GM21723 (cell line): Measurements from ENCODE around the gene SLC8B1.
"Not testable (repeated sequence)": the region's sequence is repeated elsewhere in the genome, so short reads cannot be mapped to it uniquely, and the experiment has no call there.

Experiments
- ATAC-seq: cut with Tn5 transposase; IDR thresholded peaks from one replicate; pipeline ENCODE4 v1.9.1; 2021; ENCODE audit warnings: mild to moderate bottlenecking, moderate library complexity; ENCODE audit not compliant: unreplicated experiment

SLC8B1 gene

DNA sequence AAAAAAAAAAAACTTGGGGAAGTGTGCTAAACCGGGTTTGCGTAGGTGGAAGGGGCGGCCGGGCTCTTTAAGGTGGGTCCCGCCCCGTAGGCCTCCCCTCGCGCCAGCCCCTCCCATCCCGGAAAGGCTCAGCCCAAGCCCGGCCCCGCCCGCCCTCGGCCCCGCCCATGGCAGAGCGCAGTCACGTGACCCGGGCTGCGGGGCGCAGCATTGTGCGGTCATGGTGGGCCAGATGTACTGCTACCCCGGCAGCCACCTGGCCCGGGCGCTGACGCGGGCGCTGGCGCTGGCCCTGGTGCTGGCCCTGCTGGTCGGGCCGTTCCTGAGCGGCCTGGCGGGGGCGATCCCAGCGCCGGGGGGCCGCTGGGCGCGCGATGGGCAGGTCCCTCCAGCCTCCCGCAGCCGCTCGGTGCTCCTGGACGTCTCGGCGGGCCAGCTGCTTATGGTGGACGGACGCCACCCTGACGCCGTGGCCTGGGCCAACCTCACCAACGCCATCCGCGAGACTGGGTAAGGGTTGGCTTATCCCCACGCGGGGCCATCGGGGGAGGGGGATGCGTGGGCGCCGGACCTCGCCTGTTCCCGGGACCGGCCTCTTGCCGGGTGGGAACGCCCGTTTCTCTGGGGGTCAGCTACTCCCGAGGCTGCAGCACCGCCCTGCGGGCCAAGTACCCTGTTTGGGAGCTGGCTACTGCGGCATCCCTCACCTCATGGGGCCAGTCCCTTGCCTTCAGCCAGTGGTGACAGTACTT lies 23.6 kb upstream of the SLC8B1 start, which contains the start of gene PLBD2:
TSS of gene PLBD2 (plus strand) at position 207 of the 752 bp plus-strand sequence. CDS start at position 221, 14 bp downstream.
- ATAC-seq = peak; percentile 93

DNA sequence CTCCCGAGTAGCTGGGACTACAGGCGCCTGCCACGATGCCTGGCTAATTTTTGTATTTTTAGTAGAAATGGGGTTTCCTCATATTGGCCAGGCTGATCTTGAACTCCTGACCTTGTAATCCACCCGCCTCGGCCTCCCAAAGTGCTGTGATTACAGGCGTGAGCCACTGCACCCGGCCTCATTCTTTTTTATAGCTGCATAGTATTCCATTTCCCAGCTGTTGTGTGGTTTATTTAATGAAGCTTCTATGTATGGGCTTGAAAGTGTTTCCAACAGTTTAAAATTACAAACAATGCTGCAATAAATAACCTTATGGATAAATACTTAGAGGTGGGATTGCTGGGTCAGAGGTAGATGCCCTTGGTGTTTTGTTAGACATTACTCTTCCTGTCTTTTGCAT lies 19.3 kb upstream of the SLC8B1 start:
- ATAC-seq = not testable (repeated sequence)

DNA sequence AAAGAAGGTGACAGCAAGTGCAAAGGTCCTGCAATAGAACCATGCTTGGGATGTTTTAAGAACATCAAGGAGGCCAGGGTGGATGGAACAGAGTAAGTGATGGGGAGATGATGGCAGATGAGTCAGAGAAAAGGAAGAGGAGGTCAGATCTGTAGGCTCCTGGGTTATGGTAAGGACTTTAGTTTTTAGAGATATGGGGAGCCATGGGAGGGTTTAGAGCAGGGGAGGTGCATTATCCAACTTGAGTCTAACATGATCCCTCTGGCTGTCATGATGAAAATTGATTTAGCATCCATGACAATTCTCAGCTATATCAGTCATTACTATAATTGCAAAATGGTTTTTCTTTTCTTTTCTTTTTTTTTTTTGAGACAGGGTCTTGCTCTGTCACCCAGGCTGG lies 16.2 kb upstream of the SLC8B1 start:
- no peak for ATAC-seq

DNA sequence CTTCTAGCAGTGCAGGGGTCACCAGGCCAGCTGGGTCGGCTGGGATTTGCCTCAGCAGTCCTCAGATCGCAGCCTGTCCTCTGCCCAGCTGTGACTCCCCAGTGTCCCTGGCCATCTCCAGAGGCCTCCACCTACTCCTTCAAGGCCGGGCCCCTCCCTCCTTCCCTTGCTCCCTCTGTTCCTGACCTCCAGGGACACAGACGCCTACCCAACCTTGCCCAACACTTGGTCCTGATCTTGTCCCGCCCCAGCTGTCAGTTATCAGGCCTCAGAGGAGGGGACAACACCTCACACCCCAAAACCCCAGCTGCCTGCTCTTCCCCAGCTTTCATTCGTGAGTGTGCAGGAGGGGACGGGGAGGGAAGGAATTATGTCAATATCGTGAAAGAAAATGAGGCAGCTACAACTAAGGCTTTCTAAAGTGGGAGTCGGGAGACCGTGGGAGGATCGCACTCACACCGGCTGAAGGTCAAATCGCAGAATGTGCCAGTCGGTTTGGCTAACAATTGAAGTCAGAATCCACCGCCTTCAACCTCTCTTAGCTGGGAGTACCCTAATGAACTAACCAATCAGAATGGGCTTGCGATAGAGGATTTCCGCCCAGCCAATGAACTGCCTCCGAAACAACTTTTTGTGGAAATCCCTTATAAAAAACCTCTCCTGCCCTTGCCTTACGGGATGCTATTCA lies 14.1 kb upstream of the SLC8B1 start:
- ATAC-seq = no peak

DNA sequence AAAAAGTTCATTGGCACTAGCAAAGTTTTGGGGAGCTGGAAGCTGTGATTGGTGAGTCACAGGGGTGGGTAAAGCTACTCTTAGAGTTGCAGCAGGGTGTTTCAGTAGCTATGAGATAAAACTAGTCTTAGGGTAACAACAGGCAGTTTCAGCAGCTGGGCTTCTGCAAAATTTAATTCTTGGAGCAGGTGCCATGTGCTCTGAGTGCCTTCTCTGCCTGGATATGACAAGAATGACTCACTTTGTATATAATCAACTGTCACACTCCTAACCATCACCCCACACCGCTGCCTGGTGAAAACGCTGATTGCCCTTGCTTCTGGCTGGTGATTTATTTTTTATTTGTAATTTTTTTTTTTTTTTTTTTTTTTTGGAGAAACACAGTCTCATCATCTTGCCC lies 13.0 kb upstream of the SLC8B1 start:
- no peak for ATAC-seq

DNA sequence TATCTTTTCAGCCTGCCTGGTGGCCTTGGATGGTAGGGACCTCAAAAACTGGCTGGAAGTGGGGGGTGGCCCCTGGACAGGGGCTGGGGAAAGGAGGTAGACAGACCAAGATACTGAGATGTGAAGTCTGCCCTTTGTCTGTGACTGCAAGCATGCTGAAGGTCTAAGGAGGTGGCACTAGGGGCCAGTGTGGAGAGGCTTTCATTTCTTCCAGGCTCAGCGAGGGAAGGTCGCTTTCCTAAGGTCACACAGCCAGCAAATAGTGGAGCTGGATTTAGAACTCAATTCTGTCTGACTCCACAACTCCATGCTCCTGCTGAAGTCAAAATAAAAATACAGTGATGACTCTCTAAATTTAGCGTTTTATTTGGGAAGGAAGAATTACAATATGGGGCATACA lies 12.2 kb upstream of the SLC8B1 start:
- ATAC-seq = no peak

DNA sequence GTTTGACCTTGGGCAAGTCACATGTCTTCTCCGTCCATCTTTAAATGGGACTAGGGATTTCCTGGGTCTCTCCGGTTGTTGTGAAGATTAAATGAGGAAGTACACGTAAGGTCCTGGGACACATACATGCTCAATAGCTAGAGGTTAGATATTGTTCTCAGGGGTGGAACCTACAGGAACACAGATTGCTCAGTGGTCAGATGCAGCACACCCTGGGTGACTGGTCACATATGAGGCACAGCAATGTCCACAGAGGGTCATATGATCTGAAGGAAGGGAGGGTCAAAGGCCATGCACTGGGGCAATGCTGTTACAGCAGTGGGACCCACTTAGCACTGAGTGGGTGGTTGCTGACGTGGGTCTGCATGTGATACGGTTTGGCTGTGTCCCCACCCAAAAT lies 11.4 kb upstream of the SLC8B1 start:
- no peak for ATAC-seq

DNA sequence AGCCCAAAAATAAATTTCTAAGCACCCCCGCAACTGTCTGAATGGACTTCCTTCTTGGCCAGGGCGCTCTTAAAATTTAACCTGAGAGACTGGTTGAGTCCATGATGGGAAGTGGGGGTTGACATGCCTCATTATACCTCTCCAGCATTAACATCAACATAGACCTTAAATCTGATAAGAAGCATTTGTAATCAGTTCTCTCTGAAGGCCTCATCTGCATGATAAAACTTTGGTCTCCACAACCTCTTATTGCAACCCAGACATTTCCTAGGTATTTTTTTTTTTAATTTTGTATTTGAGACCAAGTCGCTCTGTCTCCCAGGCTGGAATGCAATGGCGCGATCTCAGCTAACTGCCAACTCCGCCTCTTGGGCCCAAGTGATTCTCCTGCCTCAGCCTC lies 10.4 kb upstream of the SLC8B1 start:
- ATAC-seq = no peak

DNA sequence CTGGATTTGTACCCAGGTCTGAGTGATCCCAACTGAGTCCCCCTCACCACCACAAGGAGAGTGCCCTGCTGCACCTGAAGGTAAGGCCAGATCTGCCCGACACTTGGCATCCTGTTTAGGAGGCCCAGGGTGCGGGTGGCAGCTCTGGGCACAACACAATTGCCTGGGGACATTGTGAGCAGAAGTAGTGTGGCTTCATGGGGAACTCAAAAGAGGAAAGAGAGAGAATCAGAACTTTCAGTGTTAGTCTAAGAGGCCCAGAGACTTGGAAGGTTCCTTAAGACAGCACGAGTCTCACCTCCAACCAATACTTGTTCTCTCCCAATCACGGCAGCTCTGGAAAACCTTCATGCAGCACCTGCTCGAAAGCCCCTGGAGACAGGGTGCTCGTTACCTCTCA lies 6.6 kb upstream of the SLC8B1 start:
- no peak for ATAC-seq

DNA sequence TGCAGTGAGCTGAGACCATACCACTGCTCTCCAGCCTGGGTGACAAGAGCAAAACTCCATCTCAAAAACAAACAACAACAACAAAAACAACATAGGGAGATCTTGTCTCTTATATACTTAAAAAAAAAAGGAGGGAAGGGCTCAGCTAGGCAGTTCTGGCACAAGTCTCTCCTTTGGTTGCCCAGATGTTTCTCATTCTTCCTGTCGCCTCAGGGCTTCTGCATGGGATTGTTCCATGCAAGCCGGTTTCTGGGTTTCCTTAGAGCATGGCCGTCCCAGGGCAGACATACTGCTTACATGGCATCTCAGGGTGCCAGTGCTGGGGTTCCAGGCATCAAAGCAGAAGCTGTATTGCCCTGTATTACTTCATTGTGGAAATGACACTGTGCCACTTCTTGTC lies 5.2 kb upstream of the SLC8B1 start:
- no peak for ATAC-seq

DNA sequence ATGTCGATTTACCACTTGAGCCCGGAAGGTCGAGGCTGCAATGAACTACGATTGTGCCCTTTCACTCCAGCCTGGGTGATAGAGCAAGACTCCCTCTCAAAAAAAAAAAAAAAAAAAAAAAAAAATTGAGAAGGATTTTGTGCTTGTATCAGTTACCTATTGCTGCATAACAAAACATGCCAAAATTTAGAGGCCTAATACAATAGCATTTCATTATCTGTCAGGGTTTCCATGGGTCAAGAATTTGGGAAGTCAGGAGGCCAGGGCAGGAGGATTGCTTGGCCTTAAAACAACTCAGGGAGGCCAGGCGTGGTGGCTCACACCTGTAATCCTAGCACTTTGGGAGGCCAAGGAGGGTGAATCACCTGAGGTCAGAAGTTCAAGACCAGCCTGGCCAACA lies 4.6 kb upstream of the SLC8B1 start:
- ATAC-seq = no peak

DNA sequence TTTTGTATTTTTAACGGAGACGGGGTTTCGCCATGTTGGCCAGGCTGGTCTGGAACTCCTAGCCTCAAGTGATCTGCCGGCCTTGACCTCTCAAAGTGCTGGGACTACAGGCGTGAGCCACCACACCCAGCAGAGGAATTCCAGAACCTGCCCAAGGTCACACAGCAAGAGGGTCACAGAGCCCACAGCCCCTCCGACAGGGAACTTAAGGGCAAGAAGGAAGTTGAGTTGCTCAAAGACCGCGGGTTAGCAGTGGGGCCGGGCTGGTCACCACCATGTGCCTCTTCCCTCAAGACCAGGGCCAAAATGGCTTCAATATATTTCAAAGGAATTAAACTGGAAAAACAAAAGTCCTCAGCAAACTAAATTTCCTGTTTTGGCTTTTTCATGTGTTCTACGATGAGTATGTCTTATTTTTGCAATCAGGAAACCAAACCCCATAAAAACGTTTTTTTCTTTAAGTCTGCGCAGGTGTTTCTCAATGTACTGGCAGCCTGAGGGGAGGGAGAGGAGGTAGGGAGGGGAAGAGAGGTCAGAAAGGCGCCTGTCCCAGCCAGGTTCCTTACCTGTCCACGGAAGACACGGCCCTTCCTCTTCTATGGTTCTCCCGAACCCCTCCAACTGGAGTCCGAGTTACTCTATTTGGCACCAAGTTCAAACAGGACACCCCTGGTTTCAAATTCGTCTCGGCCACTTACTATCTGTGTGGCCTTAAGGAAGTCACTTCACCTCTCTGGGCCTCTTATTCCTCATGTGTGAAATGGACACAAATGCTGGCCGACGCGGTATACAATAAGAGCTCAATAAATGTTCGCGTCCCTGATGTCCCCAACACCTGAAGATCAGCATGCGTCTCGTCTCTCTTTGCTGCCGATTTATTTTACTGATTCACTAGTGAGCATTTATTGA lies 778 bp downstream of the SLC8B1 start:
- ATAC-seq = peak; percentile 4

DNA sequence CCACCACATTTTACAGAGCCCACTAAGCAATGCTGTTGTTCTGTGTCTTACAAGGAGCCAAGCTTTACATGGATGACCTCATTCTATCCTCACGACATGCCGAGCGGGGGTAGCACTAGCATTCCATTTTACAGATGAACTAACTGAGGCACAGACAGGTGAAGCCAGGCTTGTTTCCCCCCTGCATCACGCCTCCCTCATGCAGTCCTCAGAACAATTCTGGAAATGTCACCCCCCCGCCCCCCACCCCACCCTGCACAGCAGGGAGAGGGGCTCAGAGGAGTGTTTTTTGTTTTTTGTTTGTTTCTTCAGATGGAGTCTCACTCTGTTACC lies 1.5 kb downstream of the SLC8B1 start:
- no peak for ATAC-seq

DNA sequence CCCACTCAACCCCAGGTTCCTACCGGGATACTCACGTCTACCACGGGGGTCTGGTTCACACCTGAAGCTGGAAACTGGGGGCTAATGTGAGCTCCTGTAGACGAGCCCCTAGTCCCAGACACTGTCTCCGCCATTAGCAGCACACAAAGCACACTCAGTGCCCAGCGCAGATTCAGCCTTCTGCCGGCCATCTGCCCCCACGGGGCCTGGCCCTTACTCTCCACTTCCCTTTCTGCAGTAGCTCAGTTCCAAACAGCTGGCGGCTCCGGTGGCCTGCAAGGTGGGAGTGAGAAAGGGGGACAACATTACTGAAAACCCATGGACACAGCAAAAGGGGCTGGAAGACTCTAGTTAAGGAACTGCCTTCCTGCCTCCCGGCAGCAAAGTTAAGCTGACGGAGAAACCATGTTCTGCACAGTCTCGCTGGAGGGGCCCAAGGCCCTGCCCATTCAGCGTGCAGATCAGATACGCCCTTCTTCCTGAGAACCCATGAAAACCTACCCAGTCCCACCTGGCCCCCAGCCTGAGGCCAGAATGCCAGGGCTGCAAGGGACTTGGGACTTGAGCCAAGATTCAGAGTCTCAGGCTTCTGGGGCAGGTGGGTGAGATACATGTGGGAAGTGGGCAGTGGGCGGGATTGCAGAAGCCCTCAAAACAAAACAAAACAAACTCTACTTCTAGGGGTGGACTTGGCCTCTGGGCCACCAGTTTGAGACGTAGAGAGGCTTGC lies 2.1 kb downstream of the SLC8B1 start:
- no peak for ATAC-seq

DNA sequence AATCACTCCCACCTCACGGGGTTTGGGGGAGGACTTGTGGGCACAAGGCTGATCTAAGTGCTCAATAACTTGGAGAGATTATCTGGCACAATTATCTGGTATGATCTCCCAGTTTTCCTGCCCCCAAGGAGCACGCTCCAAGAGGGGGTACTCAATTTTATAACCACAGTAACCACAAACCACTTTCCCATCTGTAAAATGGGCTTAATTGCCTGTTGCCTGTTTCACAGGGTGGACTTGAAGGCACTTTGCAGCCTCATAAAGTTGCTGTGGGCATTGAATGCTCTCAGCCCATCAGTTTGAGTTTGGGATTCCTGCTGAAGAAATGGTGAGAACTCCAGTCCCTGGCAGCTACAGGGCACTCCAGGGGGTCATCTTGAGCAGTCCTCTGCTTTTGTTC lies 4.4 kb downstream of the SLC8B1 start:
- no peak for ATAC-seq

DNA sequence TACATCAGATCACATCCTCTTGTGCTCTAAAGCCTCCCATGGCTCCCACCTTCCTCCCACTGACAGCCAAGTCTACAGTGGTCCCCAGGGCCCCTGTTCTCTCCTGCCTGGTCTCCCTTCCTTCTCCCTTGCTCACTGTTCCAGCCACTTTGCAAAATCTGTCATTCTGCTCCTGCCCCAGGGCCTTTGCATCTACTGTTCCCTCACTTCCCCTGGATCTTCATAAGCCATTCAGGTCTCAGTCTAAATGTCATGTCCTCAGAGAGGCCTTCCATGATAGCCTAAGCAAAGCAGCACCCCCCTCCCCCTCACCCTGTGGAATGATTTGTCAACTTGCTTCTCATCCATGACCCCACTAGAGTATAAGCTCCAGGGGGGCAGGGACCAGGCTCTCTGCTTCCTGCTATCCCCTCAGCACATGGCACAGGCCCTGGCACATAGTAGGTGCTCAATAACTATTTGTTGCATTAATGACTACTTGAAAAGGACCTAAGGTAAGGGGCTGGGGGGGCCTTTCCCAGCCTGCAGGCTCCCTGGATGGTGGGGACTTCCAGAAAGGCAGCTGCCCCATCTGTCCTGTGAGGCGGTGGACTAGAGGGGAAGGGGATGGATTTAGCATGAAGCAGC lies 5.0 kb downstream of the SLC8B1 start:
- ATAC-seq = no peak

DNA sequence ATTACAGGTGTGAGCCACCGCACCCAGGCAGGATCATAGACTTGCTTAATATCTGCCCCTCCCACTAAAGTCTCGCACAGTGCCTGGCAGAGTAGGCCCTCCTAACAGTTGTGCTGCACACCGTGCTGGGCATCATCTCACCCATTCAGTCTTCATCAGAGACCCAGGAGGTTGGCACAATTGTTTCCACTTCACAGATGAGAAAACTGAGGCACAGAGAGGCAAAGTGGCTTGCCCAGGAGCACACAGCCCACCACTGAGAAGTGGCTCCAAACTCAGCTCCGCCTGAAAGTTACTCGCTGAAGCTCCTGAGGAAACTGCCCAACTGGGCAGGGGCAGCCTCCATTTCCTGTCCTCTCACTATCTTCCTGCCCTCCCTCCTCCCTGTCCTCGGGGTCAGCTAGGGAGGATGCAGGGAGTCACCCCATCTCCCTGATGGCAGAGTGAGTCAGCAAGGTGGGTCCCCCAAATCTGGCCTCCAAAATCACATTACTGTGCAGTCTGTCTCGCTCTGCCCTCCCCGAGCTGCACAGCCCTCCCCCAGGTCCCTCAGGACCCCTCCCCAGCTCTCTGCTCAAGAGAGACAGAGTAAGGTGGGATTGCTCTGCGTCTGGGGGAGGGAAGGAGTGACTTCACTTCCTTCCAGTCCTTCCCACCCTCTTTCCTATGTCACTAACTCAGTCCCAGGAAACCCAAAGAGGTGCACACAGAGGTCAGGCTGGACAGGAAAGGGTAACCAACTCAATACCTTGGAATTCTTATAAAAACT lies 5.7 kb downstream of the SLC8B1 start:
- ATAC-seq = no peak

DNA sequence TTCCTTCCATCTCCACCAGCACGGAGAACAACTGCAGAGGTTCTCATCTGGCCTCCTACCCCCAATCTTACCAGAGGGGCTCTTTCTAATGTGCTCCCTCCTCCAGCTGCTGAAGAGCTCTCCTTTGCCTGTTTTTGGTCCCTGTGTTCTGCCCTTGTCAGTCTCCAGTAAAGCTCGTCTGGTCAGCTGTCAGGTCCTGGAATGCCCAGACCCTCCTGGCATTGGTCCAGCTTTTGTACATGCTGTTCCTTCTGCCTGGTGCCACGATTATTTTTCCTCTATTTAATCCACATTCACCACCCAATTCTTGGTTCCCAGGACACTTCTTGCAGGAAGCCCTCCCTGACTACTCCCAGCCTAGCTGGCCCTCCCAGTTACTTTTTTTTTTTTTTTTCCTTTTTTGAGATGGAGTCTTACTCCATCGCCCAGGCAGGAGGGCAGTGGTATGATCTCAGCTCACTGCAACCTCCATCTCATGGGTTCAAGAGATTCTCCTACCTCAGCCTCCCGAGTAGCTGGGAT lies 6.5 kb downstream of the SLC8B1 start:
- ATAC-seq = no peak

DNA sequence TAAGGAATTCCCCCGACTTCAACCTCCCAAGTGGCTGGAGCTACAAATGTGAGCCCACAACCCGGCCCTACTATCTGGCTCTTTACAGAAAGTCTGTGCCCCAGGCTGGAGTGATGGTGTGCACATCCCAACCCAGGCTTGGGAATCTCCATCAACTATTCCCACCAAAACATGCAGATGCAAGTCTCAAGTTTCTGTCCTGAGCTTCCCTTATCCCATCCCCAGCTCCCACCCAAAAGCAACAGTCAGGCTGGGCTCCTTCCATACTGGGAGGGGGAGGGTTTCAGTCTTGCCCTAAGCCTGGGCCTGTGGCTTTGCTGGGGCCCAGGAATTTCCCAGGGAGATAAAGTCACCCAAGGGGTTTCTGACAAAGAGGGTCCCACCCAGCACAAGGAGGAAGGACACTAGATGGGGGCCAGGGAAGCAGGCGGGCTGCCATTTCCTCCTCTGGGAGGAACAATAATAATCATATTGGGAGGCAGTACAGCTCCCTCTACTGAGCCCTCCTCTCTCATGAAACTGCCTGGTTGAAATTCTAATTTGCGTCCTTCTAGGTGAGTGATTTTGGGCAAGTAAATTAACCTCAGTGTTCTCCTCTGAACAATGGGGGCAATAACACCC lies 8.0 kb downstream of the SLC8B1 start:
- ATAC-seq = no peak
